IPS DF 6.9 (cell line): ENCODE measurements around the gene SOX12.

Experiments
- DNase-seq: peaks from one replicate; pipeline ENCODE4 v3.0.0-alpha.2; 2013; ENCODE audit warnings: low read depth, low spot score
- H3K27ac ChIP-seq: one replicate; pipeline ENCODE4 v1.5.1; 2013; ENCODE audit warnings: low read length, control low read depth
- H3K27me3 ChIP-seq: 2 replicates; pipeline ENCODE4 v1.6.1; 2013; ENCODE audit warnings: mild to moderate bottlenecking, low read length; ENCODE audit not compliant: control insufficient read depth, insufficient read depth
- H3K36me3 ChIP-seq: 2 replicates; pipeline ENCODE4 v1.6.1; 2013; ENCODE audit warnings: low read length; ENCODE audit not compliant: control insufficient read depth, insufficient read depth
- H3K4me1 ChIP-seq: 2 replicates; pipeline ENCODE4 v1.6.1; 2013; ENCODE audit warnings: low read length; ENCODE audit not compliant: control insufficient read depth, insufficient read depth
- H3K4me3 ChIP-seq: 2 replicates; pipeline ENCODE4 v1.5.1; 2013; ENCODE audit warnings: mild to moderate bottlenecking, low read length
- H3K9me3 ChIP-seq: 2 replicates; pipeline ENCODE4 v1.6.1; 2013; ENCODE audit warnings: low read length, inconsistent platforms; ENCODE audit not compliant: control insufficient read depth, insufficient read depth
- WGBS: extraction: QIAGEN DNeasy Blood & Tissue Kit; methylation state at CpG from one replicate; pipeline ENCODE4 v1.1.7; 2013; ENCODE audit warnings: mixed read lengths, missing lambda C conversion rate; ENCODE audit not compliant: insufficient read length, insufficient coverage; 5-methylcytosine and 5-hydroxymethylcytosine counted together

The SOX12 gene

DNA sequence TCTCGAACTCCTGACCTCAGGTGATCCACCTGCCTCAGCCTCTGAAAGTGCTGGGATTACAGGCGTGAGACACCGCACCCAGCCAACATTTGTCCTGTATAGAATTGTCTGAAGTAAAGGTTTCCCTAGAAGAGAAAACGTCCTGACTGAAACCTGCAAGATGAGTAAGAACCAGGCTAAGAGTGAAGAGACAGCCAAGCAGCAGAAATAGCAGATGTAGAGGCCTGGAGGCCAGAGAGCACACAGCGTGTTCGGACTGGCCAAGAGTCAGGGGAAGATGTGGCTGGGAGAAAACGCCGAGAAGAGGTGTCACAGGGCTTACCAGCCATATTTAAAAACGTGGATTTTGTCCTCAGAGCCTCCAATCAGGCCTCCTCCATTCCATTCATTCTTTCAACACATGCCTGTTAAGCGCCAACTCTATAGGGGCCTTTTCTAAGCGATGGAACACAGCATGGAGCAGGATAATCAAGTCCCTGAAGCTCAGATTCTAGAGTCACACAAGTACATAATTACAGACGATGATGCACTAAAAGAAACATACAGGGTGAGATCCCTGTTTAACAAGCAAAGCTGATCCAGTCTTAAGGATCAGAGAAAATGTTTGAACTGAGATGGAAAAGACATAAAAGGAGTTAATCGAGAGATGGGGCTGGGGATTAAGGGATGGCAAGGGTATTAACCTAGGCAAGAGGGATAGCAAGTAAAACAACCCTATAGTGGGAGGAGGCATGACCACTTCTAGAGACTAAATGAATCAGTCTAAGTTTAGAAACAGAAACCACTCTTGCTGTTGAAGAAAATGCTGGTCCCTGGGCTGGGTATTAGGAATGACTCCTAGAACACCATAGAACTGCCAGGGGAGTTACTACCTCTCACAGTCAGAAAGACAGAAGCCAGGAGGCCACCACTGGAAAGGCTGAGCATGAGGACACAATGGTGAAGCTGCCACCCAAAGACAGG is 23.2 kb upstream of the SOX12 start:
- peaks cover 8% of the 10 kb centered on the region; the same call in 1 of the 2 replicates for H3K4me1 ChIP-seq
- no CpG with 5 or more reads among the region's 13 CpGs for WGBS

DNA sequence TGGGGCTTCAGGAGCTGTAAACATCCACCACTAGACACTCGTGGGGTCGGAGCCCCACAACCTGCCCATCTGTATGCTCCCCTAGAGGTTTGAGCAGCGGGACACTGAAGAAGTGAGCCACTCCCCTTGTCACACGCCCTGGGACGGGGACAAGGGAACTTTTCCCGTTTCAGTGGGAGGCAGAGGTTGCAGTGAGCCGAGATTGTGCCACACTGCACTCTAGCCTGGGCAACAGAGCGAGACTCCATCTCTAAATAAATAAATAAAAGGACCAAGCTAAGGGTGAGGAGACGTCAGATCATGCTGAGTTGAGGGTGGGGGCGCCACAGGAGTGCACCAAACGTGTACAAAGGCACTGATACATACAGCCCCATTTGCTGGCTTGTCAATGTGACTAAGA is 19.6 kb upstream of the SOX12 start:
- Histone ChIP-seq H3K4me3 (no peak overlapping the region), H3K27me3 (no peaks in the 10 kb centered on the region), H3K27ac (no peak overlapping the region), H3K4me1 (peaks cover 7% of the 10 kb centered on the region; the same call in 1 of the 2 replicates), H3K9me3 (no peaks in the 10 kb centered on the region), H3K36me3 (no peaks in the 10 kb centered on the region)
- DNase-seq = no peak
- no CpG with 5 or more reads among the region's 11 CpGs for WGBS

More for the DNA sequence above, 23.2 kb upstream of the SOX12 start:
- no peak for DNase-seq
- no peaks in the 10 kb centered on the region for H3K36me3 ChIP-seq
- H3K9me3 ChIP-seq = no peaks in the 10 kb centered on the region
- no peaks in the 10 kb centered on the region for H3K27me3 ChIP-seq
- H3K4me3 ChIP-seq = no peak overlapping the region
- no peak overlapping the region for H3K27ac ChIP-seq

DNA sequence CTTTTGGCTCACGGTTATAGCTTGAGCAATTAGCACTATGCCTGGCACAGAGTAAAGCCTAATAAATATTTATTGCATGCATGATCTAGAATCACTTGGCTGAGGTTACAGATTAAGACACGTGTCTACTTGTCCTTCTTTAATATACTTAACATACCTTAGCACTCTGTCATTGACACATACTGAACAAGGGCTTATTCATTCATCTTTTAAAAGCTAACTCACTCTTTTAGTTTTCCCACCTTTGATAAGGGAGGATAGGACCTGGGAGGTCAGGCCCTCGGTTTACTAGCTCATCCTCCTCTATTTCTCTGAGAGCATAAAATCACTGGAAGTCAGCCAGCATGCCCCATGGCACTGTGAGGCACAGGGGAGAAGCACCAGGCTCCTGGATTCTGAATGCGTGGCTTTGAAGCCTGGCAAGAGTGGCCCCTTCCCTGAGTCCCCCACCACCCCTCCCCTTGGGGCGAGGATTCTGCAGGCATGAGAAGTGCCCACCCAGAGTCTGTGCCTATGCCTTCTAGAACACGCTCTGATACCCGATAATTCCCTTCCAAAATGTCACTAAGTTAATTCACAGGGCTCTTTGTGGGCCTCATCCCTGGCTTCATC is 16.8 kb upstream of the SOX12 start:
- Histone ChIP-seq H3K27ac (no peak overlapping the region), H3K4me3 (no peak overlapping the region), H3K36me3 (no peaks in the 10 kb centered on the region), H3K27me3 (no peaks in the 10 kb centered on the region), H3K9me3 (no peaks in the 10 kb centered on the region), H3K4me1 (peaks cover 1% of the 10 kb centered on the region; the same call in 1 of the 2 replicates)
- DNase-seq = no peak
- no CpG with 5 or more reads among the region's 7 CpGs for WGBS

DNA sequence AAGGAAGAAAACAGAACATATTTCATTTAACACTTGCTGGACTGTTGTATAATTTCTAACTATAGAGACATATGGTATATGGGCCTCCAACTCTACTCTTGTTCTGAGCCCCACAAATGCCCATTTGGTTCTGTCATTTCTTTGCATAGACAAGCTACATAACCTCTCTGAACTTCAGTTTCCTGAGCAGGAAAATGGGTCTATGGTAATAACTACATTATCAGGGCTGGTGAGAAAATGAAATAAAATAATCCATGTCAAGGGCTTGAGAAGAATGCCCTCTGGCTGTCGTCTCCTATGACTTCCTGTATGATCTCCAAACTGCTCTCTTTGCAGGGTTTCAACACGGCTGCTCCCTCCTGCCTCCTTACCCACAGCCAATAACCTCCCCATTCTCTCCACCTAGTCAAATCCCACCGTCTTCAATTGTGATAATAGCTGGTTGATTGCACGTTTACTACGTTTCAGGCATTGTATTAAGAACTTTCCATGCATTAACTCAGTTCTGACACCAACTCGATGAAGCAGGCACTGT is 16.0 kb upstream of the SOX12 start:
- no CpG with 5 or more reads among the region's 6 CpGs for WGBS
- H3K36me3 ChIP-seq = no peaks in the 10 kb centered on the region
- H3K4me3 ChIP-seq = no peak overlapping the region; the same call in 1 of the 2 replicates
- no peaks in the 10 kb centered on the region for H3K9me3 ChIP-seq
- H3K27me3 ChIP-seq = no peaks in the 10 kb centered on the region
- no peak for DNase-seq
- H3K27ac ChIP-seq = no peak overlapping the region
- H3K4me1 ChIP-seq = peaks cover 1% of the 10 kb centered on the region; the same call in 1 of the 2 replicates

DNA sequence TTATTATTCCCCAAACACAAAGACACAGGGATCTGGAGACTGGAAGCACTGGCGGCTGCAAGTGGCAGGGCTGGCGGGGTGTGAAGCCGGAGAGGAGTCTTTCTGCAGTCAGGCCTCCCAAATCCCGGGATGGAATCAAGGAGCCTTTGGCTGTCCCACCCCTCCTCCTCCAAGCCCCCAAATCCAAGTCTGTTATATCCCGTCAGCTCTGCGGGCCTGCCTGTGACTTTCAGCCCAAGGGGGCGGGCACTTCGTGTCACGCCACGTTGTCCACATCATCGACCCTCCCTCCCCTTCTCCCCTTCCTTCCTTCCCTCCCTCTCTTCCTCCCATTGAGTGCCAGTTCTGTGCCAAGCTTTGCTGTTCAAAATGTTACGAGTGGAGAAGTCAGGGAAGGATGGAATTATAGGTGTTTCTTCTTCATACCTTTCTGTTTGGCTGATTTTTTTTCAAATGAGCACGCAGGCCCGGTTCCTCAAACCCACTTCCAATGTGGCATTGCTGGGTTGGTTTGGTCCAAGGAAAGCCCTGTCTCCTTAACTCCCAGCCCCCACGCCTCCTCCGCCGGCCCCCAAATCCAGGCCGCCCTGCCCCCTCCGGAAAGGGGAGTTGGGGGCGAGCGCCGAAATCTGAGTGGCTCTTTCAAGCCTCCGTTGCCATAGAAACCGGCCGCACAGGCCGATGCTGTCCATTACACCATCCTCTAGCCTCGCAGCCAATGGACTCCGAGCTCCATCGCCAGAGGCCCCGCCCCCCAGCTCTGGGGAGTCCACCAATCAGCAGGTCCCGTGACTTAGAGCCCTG is 15.3 kb upstream of the SOX12 start:
- no CpG with 5 or more reads among the region's 31 CpGs for WGBS
- Histone ChIP-seq H3K9me3 (no peaks in the 10 kb centered on the region), H3K27ac (no peak overlapping the region), H3K4me3 (peak overlapping the region; percentile 23; the same call in 1 of the 2 replicates), H3K36me3 (no peaks in the 10 kb centered on the region), H3K4me1 (peaks cover 1% of the 10 kb centered on the region; the same call in 1 of the 2 replicates), H3K27me3 (no peaks in the 10 kb centered on the region)
- peak; percentile 97 for DNase-seq

DNA sequence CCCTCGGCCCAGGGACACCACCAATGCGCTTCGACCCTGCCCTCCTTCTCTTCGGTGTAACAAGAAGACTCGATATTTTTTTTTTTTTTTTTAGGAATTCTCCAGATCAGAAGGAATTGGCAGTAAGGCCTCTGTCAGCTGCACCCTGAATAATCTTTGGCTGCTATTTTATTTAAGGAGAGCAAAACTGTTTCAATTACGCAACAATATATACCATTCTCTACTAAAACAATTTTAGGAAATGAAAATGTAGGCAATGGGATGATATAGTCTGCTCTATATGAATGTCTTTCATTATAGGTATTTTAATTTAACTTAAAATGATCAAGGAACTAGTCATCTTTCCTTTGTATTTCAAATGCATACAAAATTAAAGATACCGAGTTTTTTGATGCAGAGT is 14.7 kb upstream of the SOX12 start:
- no CpG with 5 or more reads among the region's 7 CpGs for WGBS
- H3K27me3 ChIP-seq = no peaks in the 10 kb centered on the region
- H3K4me1 ChIP-seq = peaks cover 1% of the 10 kb centered on the region; the same call in 1 of the 2 replicates
- H3K4me3 ChIP-seq = no peak overlapping the region
- no peak for DNase-seq
- no peak overlapping the region for H3K27ac ChIP-seq
- H3K9me3 ChIP-seq = no peaks in the 10 kb centered on the region
- H3K36me3 ChIP-seq = no peaks in the 10 kb centered on the region

DNA sequence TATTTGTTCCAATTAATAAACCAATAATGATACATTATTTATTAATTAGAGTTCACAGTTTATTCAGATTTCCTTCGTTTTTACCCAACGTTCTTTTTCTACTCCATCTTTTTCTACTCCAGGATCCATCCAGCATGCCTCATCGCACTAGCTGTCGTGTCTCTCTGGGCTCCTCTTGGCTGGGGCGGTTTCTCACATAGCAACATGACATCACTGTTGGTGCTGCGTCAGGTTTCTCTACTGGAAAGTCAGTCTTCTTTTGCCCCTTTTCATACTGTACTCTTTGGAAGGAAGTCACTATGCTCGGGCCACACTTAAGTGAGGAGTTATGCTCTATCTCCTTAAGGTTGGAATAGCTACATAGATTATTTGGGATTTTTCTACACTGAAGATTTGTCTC is 13.7 kb upstream of the SOX12 start:
- WGBS = no CpG with 5 or more reads among the region's 7 CpGs
- no peaks in the 10 kb centered on the region for H3K36me3 ChIP-seq
- H3K4me1 ChIP-seq = peaks cover 1% of the 10 kb centered on the region; the same call in 1 of the 2 replicates
- H3K9me3 ChIP-seq = no peaks in the 10 kb centered on the region
- H3K4me3 ChIP-seq = no peak overlapping the region
- H3K27ac ChIP-seq = no peak overlapping the region
- DNase-seq = no peak
- H3K27me3 ChIP-seq = no peaks in the 10 kb centered on the region

DNA sequence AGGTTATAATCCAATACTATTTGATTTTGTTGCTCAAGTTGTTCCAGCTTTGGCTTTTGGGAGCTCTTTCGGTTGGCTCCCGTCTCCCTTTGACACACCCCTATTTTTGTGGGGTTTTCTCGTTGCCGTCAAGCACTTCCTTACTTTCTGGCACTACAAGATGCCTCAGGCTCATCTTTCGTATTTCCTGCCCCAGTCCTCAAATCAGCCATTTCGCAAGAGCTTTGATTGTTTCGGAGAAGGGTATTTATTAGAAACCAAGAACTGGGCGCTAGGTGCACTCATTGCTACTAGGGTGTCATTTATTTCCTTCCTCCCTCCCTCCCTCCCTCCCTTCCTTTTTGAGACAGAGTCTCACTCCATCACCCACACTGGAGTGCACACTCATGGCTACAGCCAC is 13.3 kb upstream of the SOX12 start:
- DNase-seq = no peak
- no peak overlapping the region for H3K27ac ChIP-seq
- no CpG with 5 or more reads among the region's 8 CpGs for WGBS

DNA sequence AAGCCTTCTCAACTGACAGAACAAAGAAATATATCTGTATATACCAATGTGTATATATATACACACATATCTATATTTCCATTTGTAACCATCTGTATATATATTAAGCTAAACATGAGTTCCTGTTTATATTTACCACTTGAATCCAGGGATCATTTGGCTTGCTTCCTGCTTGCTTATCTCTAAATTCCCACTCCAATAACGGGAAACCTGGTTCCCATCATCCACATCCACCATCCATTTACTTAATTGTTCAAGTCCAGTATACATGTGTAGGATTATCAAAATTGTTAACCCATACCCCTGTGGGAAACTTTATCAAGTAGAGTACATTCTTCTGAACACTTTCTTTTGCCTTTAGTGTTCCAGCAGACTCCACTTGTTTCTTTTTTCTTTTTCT is 12.5 kb upstream of the SOX12 start:
- no peaks in the 10 kb centered on the region for H3K9me3 ChIP-seq
- no peaks in the 10 kb centered on the region for H3K36me3 ChIP-seq
- peaks cover 1% of the 10 kb centered on the region; the same call in 1 of the 2 replicates for H3K4me1 ChIP-seq
- WGBS = no CpG with 5 or more reads among the region's 1 CpG
- H3K27me3 ChIP-seq = no peaks in the 10 kb centered on the region
- H3K27ac ChIP-seq = no peak overlapping the region
- no peak overlapping the region for H3K4me3 ChIP-seq
- no peak for DNase-seq

More for the DNA sequence above, 13.3 kb upstream of the SOX12 start:
- no peaks in the 10 kb centered on the region for H3K9me3 ChIP-seq
- H3K27me3 ChIP-seq = no peaks in the 10 kb centered on the region
- peaks cover 1% of the 10 kb centered on the region; the same call in 1 of the 2 replicates for H3K4me1 ChIP-seq
- H3K4me3 ChIP-seq = no peak overlapping the region
- no peaks in the 10 kb centered on the region for H3K36me3 ChIP-seq

DNA sequence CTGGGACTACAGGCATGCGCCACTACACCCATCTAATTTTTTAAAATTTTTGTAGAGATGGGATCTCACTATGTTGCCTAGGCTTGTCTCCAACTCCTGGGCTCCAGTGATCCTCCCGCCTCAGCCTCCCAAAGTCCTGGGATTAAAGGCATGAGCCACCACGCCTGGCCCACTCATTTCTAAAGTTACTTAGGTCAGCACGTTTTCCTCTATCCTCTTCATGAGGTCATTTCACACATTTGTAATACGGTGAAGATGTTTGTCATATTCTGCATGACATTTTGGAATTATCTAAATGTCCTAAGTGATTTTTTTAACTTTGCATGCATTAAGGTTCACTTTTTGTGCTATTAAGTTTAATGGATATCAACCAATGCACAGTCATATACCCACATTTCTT is 11.9 kb upstream of the SOX12 start:
- H3K4me3 ChIP-seq = no peak overlapping the region
- no peak overlapping the region for H3K27ac ChIP-seq
- H3K36me3 ChIP-seq = no peaks in the 10 kb centered on the region
- H3K4me1 ChIP-seq = peaks cover 1% of the 10 kb centered on the region; the same call in 1 of the 2 replicates
- DNase-seq = no peak
- H3K27me3 ChIP-seq = no peaks in the 10 kb centered on the region
- H3K9me3 ChIP-seq = no peaks in the 10 kb centered on the region
- WGBS = no CpG with 5 or more reads among the region's 5 CpGs
